H1 (cell line): ENCODE measurements around the gene EPRS1. TPM values are rescaled to one million over a fixed set of nuclear protein-coding genes. Genes with fewer than 3 reads are reported as not detected.

Source experiments
- RAD21 ChIP-seq, 2 experiments: IDR thresholded peaks in 1 of 2; conservative IDR thresholded peaks in 1 of 2; 2 replicates each; pipeline ENCODE4 v1.6.1; 2011; ENCODE audit warnings: low read depth in 2 of 2, low read length in 2 of 2, improper control_type of control experiment in 1 of 2, inconsistent platforms in 1 of 2, mild to moderate bottlenecking in 1 of 2, moderate library complexity in 1 of 2
- SIN3A ChIP-seq, 2 experiments: IDR thresholded peaks in 1 of 2; conservative IDR thresholded peaks in 1 of 2; 2 replicates each; pipeline ENCODE4 v1.6.1; 2011 to 2012; ENCODE audit warnings: low read length in 2 of 2, improper control_type of control experiment in 1 of 2, low read depth in 1 of 2, mild to moderate bottlenecking in 1 of 2
- polyA plus RNA-seq, 7 experiments: library from polyadenylated mRNA; depleted of rRNA in 3 of 7; stranded (reverse) in 5 of 7; unstranded in 2 of 7; fragments of >200 nt in 5 of 7; fragments of 200-250 nt in 2 of 7; gene quantifications; 1 replicate in 5 of 7; 2 replicates in 1 of 7; 4 replicates in 1 of 7; pipeline versions ENCODE4 v1.2.1 to v1.2.3, GENCODE V29; 2011 to 2013; ENCODE audit warnings: missing spikeins in 2 of 7, mixed read lengths in 2 of 7
- total RNA-seq: library from RNA; stranded (reverse); fragmentation: NEBNext Ultra II Directional; extraction: Animal tissue kit (Norgen Biotek cat#: 25700); gene quantifications from 2 replicates; pipeline ENCODE4 v1.2.1, GENCODE V29; 2021
- TF ChIP-seq, protein P1 (sequence below), 3 experiments: IDR thresholded peaks; 1 replicate in 2 of 3; 2 replicates in 1 of 3; pipeline versions ENCODE4 v1.5.1 to v1.6.1; 2011; ENCODE audit warnings: low read length in 3 of 3, mild to moderate bottlenecking in 3 of 3, inconsistent platforms in 2 of 3, low read depth in 1 of 3, moderate library complexity in 1 of 3; ENCODE audit not compliant: insufficient read depth in 1 of 3; ENCODE audit errors: control extremely low read depth in 1 of 3

Gene EPRS1
- total and polyA plus RNA-seq, 2 of the 8 experiments (the other 6 are each of a cell fraction or from before 2014, with no cell fraction given), result 38.4 to 171 TPM

DNA sequence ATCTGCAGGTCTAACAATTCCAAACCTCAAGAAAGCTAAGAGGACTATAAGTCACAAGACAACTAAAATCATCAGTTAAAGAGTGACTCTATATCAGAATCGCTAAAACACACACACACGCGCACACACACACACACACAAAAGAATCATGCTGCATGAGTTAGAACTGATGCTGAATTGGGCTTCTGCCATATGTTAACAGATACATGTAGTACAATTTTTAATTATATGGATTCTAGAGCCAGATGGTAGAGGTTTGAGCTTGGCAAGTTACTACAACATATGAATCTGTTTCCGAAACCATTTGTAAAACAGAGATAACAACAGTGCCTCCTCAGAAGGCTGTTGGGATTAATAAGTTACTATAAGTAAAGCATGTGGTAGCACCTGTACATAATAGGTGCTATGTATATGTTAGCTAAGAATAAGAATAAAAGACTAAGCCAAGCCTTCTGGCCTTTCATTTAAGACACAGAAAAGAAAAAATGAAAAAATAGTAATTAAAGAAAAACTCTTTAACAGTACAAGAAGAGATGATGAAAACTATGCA is 17.9 kb downstream of the EPRS1 start (continued):
- TF ChIP-seq, protein P1, sequence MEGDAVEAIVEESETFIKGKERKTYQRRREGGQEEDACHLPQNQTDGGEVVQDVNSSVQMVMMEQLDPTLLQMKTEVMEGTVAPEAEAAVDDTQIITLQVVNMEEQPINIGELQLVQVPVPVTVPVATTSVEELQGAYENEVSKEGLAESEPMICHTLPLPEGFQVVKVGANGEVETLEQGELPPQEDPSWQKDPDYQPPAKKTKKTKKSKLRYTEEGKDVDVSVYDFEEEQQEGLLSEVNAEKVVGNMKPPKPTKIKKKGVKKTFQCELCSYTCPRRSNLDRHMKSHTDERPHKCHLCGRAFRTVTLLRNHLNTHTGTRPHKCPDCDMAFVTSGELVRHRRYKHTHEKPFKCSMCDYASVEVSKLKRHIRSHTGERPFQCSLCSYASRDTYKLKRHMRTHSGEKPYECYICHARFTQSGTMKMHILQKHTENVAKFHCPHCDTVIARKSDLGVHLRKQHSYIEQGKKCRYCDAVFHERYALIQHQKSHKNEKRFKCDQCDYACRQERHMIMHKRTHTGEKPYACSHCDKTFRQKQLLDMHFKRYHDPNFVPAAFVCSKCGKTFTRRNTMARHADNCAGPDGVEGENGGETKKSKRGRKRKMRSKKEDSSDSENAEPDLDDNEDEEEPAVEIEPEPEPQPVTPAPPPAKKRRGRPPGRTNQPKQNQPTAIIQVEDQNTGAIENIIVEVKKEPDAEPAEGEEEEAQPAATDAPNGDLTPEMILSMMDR (IDR thresholded peaks at IDR 0.05; ENCODE audit: control extremely low read depth in 1 of 3, insufficient read depth in 1 of 3, low read depth in 1 of 3, low read length in 3 of 3), result no peak
- TF ChIP-seq SIN3A (conservative IDR thresholded peaks at IDR 0.05 in 1 of 2, IDR thresholded peaks at IDR 0.05 in 1 of 2; ENCODE audit: low read depth in 1 of 2, low read length in 2 of 2) (no peak), RAD21 (IDR thresholded peaks at IDR 0.05 in 1 of 2, conservative IDR thresholded peaks at IDR 0.05 in 1 of 2; ENCODE audit: low read depth in 2 of 2, low read length in 2 of 2) (no peak)
